Measurements from ENCODE around the gene FGF22. TPM values are rescaled to one million over a fixed set of nuclear protein-coding genes. Genes with fewer than 3 reads are reported as not detected.

FGF22 gene
- total RNA-seq, 2 experiments from 2014 or later = 0.48 TPM; not detected in 1

DNA sequence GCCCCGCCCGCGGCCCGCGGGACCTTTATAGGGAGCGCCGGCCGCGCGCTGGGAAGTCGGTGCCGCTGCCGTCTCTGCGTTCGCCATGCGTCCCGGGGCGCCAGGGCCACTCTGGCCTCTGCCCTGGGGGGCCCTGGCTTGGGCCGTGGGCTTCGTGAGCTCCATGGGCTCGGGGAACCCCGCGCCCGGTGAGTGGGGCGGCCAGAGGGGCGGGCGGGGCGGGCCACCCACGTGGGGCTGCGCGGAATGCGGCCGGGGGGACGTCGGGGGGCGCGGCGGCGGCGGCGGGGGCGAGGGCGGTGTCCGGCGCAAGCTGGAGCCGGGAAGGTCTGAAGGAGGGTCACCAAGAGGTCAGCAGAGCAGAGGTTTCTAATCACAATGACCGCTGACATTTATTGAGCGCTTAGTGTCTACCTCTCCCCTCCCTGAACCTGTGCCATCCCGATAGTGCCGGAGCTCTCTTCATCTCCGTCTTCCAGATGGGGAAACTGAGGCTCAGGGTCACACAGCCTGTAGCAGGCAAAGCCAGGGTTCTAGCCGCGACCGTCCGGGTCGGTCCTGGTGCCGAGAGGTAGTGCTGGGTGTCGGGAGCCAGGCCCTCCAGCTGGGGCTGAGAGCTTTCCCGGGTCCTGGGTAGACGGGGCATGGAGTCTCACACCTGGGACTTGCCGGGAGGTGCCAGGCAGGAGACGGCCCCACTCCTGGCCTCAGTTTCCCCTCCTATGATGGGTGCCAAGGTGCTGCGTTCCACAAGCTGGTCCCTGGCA, 36.8 kb downstream of the FGF22 start, which contains the start of gene FSTL3:
TSS of gene FSTL3 (plus strand) at position 54 of the 767 bp plus-strand sequence. CDS start at position 86, 32 bp downstream.
- no peaks in the 10 kb centered on the region for H3K9me2 ChIP-seq (ENCODE audit: insufficient read depth, low read length)
- H3K27ac ChIP-seq (ENCODE audit: low read depth, low read length, poor library complexity, severe bottlenecking) = no peak within 1 kb of the TSS
- TF ChIP-seq EZH2phosphoT487 (IDR thresholded peaks at IDR 0.05; ENCODE audit: borderline replicate concordance, low read depth, low read length) = no peak
- TF ChIP-seq, protein P1, sequence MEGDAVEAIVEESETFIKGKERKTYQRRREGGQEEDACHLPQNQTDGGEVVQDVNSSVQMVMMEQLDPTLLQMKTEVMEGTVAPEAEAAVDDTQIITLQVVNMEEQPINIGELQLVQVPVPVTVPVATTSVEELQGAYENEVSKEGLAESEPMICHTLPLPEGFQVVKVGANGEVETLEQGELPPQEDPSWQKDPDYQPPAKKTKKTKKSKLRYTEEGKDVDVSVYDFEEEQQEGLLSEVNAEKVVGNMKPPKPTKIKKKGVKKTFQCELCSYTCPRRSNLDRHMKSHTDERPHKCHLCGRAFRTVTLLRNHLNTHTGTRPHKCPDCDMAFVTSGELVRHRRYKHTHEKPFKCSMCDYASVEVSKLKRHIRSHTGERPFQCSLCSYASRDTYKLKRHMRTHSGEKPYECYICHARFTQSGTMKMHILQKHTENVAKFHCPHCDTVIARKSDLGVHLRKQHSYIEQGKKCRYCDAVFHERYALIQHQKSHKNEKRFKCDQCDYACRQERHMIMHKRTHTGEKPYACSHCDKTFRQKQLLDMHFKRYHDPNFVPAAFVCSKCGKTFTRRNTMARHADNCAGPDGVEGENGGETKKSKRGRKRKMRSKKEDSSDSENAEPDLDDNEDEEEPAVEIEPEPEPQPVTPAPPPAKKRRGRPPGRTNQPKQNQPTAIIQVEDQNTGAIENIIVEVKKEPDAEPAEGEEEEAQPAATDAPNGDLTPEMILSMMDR (conservative IDR thresholded peaks at IDR 0.05; ENCODE audit: low read length) = no peak
- no peaks in the 10 kb centered on the region for H3K9me3 ChIP-seq (ENCODE audit: low read length)
- CTCF ChIA-PET (ENCODE audit: unreplicated experiment) = no interaction called here
- no TSS peak for BruUV-seq (replicated peaks)
- H3K4me2 ChIP-seq (ENCODE audit: low read length) = no peak within 1 kb of the TSS
- H3K79me2 ChIP-seq (ENCODE audit: insufficient read depth, low read depth, low read length) = no peaks in the 10 kb centered on the region
- no peak within 1 kb of the TSS for H2AFZ ChIP-seq (ENCODE audit: low read length)
- peaks cover 10% of the 10 kb centered on the region for H3K4me1 ChIP-seq (ENCODE audit: insufficient read depth, low read length, poor library complexity, severe bottlenecking)
- POLR2A ChIA-PET = no interaction called here
- no peaks in the 10 kb centered on the region for H3K36me3 ChIP-seq (ENCODE audit: insufficient read depth, low read length)
- H3K4me3 ChIP-seq (ENCODE audit: low read depth, low read length, poor library complexity, severe bottlenecking) = no peak within 1 kb of the TSS
- no peaks in the 10 kb centered on the region; the same call in 1 of the 2 replicates for H4K20me1 ChIP-seq (ENCODE audit: insufficient read depth, low read length)
- DNase-seq (ENCODE audit: low spot score) = no peak
- intact Hi-C loops (cut with micrococcal nuclease; ENCODE audit: unreplicated experiment) = no loop called here

DNA sequence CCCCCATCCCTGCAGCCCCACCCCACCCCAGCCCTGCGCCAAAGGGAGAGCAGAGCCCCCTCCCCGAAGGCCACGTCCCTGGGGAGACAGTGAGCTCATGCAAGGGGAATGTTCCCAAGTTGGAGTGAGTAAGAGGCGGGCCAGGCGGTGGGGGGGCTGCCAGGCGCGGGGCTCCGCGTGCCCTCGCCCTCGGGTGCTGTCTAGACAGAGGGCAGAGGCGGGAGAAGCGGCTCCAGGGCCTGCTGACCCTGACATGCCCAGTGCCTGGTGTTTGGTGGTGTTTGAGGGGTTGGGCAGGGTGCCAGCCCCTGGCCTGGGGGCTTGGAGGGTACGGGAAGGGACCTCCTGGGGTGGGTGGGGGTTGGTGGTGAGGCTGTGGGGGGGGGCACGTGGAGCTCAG, 37.5 kb downstream of the FGF22 start:
- Histone ChIP-seq H3K36me3 (ENCODE audit: insufficient read depth, low read length) (no peaks in the 10 kb centered on the region), H3K4me2 (ENCODE audit: low read length) (no peak overlapping the region), H3K4me3 (ENCODE audit: low read depth, low read length, poor library complexity, severe bottlenecking) (no peak overlapping the region), H3K27ac (ENCODE audit: low read depth, low read length, poor library complexity, severe bottlenecking) (no peak overlapping the region), H3K4me1 (ENCODE audit: insufficient read depth, low read length, poor library complexity, severe bottlenecking) (peaks cover 10% of the 10 kb centered on the region), H3K9me2 (ENCODE audit: insufficient read depth, low read length) (no peaks in the 10 kb centered on the region), H3K79me2 (ENCODE audit: insufficient read depth, low read depth, low read length) (no peaks in the 10 kb centered on the region), H3K9me3 (ENCODE audit: low read length) (no peaks in the 10 kb centered on the region), H2AFZ (ENCODE audit: low read length) (no peak overlapping the region), H4K20me1 (ENCODE audit: insufficient read depth, low read length) (no peaks in the 10 kb centered on the region; the same call in 1 of the 2 replicates)
- no peak for DNase-seq (ENCODE audit: low spot score)
- intact Hi-C loops (cut with micrococcal nuclease; ENCODE audit: unreplicated experiment) = no loop called here
- no peak for TF ChIP-seq EZH2phosphoT487 (IDR thresholded peaks at IDR 0.05; ENCODE audit: borderline replicate concordance, low read depth, low read length)
- TF ChIP-seq, protein P1 (conservative IDR thresholded peaks at IDR 0.05; ENCODE audit: low read length) = no peak
- CTCF ChIA-PET (ENCODE audit: unreplicated experiment) = no interaction called here
- POLR2A ChIA-PET = no interaction called here
- BruUV-seq (replicated peaks) = no TSS peak

Measured in OCI-LY7 (cell line).